ENCODE data around the gene PGAM5. TPM values are rescaled to one million over a fixed set of nuclear protein-coding genes. Genes with fewer than 3 reads are reported as not detected.

The PGAM5 gene
- total and polyA plus RNA-seq, 2 of the 4 experiments (the other 2 are of a cell fraction): 25.2 to 37.8 TPM

GRCh38 chr12:132723015-132723763 is 12.5 kb downstream of the PGAM5 start:
- H4K91ac ChIP-seq (ENCODE audit: insufficient read depth, low read depth, low read length): no peak overlapping the region
- no peak for ATAC-seq (ENCODE audit: low read depth)
- peaks cover 66% of the 10 kb centered on the region for H3K36me3 ChIP-seq (ENCODE audit: control insufficient read depth, insufficient read depth, low read length)

More at GRCh38 chr12:132723015-132723763, 12.5 kb downstream of the PGAM5 start:
- Histone ChIP-seq H4K8ac (ENCODE audit: low read depth in 2 of 2, low read length in 2 of 2) (no peak overlapping the region), H2BK5ac (ENCODE audit: low read depth, low read length, poor library complexity, severe bottlenecking) (no peak overlapping the region), H3K4me3 (ENCODE audit: insufficient read depth, low read depth, low read length) (no peak overlapping the region), H3K79me1 (ENCODE audit: low read depth in 1 of 2, low read length in 2 of 2) (peaks cover 25 to 49% of the 10 kb centered on the region in 2 experiments), H3K18ac (ENCODE audit: low read depth, low read length) (no peak overlapping the region), H4K5ac (ENCODE audit: low read depth, low read length) (no peak overlapping the region), H3K56ac (ENCODE audit: extremely low read depth, insufficient read depth, low read length) (no peak overlapping the region), H3K4me1 (ENCODE audit: control insufficient read depth, insufficient read depth, low read length) (no peaks in the 10 kb centered on the region), H3K9ac (ENCODE audit: low read depth, low read length) (no peak overlapping the region), H2BK20ac (ENCODE audit: low read depth, low read length) (no peak overlapping the region), H3K27ac (ENCODE audit: insufficient read depth, low read length) (no peak overlapping the region), H2AK9ac (replicated peaks; ENCODE audit: low read depth, low read length, poor library complexity) (peak overlapping the region; percentile 44), H3K23ac (ENCODE audit: low read depth, low read length) (no peak overlapping the region), H3K4ac (ENCODE audit: low read depth, low read length) (no peak overlapping the region), H2AK5ac (ENCODE audit: low read depth, low read length) (no peak overlapping the region), H3K14ac (replicated peaks; ENCODE audit: low read depth, low read length) (no peak overlapping the region), H4K20me1 (ENCODE audit: insufficient read depth, low read length) (peaks cover 30% of the 10 kb centered on the region), H3K27me3 (ENCODE audit: control insufficient read depth, insufficient read depth, low read length) (no peaks in the 10 kb centered on the region), H3K9me1 (ENCODE audit: insufficient read depth, low read length) (no peaks in the 10 kb centered on the region), H2AFZ (replicated peaks; ENCODE audit: low read length, poor library complexity) (no peak overlapping the region), H3K4me2 (ENCODE audit: low read depth, low read length) (no peak overlapping the region), H2BK120ac (ENCODE audit: low read depth, low read length) (no peak overlapping the region), H2BK15ac (ENCODE audit: low read depth, low read length) (no peak overlapping the region), H3K9me3 (ENCODE audit: control insufficient read depth, insufficient read depth, low read length) (no peaks in the 10 kb centered on the region)
- intact Hi-C loops (cut with micrococcal nuclease) (no loop called here), dilution Hi-C loops (cut with HindIII; ENCODE audit: low sequenced_read_pairs, unreplicated experiment) (no loop called here), in situ Hi-C loops (cut with MboI; ENCODE audit: low sequenced_read_pairs) (no loop called here)
- CTCF ChIA-PET: no interaction called here
- BruUV-seq (replicated peaks): no TSS peak
- POLR2A ChIA-PET (ENCODE audit: unreplicated experiment): no interaction called here
- DNase-seq: peak; percentile 42
- TF ChIP-seq MAZ (IDR thresholded peaks at IDR 0.05; ENCODE audit: borderline replicate concordance, low read depth, low read length) (no peak), POLR2A (IDR thresholded peaks at IDR 0.05; ENCODE audit: low read depth, low read length) (no peak)
- 89% methylated on average over 7 of the region's 30 CpGs; no CpG with 5 or more reads in 1 of the 2 experiments for WGBS, 2 experiments (ENCODE audit: extremely low coverage in 2 of 2, insufficient read length in 1 of 2)
